Upper lobe of left lung (tissue), 4 donors: ENCODE measurements around the gene DYRK1B.

Experiments used
- CTCF ChIP-seq, 6 experiments: fragments of 450-650 bp in 4 of 6; fragments of 200-600 bp in 2 of 6; sonication (generic) in 2 of 6; IDR thresholded peaks; one replicate each; pipeline ENCODE4 v1.5.1; 2016 to 2019; ENCODE audit warnings: antibody characterized with exemption in 6 of 6
- POLR2A ChIP-seq, 4 donors: fragments of 450-650 bp; IDR thresholded peaks; one replicate each; pipeline ENCODE4 v1.5.1; 2016 to 2017; ENCODE audit warnings: antibody characterized with exemption in 4 of 4, mild to moderate bottlenecking in 2 of 4

DNA sequence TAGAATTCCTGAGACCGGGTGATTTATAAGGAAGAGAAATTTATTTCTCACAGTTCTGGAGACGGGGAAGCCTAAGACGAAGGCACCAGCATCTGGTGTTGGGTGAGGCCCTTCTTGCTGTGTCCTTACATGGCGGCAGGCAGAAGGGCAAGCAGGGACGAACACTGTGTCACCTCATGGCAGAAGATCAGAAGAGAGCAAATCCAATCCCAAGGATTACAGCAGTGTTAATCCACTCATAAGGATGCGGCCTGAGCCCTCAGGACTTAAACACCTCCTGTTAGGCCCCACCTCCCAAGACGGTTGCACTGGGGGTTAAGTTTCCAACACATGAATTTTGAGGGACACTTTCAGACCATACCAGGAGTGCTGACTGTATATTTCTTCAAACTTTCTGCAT, 18.9 kb upstream of the DYRK1B start:
- TF ChIP-seq CTCF (IDR thresholded peaks at IDR 0.05): no peak
- no peak for TF ChIP-seq POLR2A (IDR thresholded peaks at IDR 0.05)
